ENCODE results near the gene SYCE1L. TPM values are rescaled to one million over a fixed set of nuclear protein-coding genes. Genes with fewer than 3 reads are reported as not detected.

The SYCE1L gene
- total RNA-seq, 1 experiment from 2014 or later, result 9.9 TPM

GRCh38 chr16:77169650-77170236 is 29.5 kb upstream of the SYCE1L start:
- Histone ChIP-seq H4K8ac (replicated peaks; ENCODE audit: insufficient read length, low read depth, low read length) (no peak overlapping the region), H2BK12ac (ENCODE audit: insufficient read length, low read depth, low read length) (no peak overlapping the region), H3K14ac (ENCODE audit: insufficient read depth, low read length) (no peak overlapping the region), H2BK5ac (ENCODE audit: insufficient read length, low read length) (no peak overlapping the region), H3K9ac (ENCODE audit: extremely low read depth, insufficient read length, low read length) (no peak overlapping the region), H3K27ac (ENCODE audit: insufficient read length, low read depth, low read length) (no peak overlapping the region), H3K56ac (ENCODE audit: insufficient read length, low read depth, low read length) (no peak overlapping the region), H3T11ph (ENCODE audit: low read length) (no peak overlapping the region), H3K9me3 (ENCODE audit: control insufficient read depth, low read depth, low read length) (no peaks in the 10 kb centered on the region), H3K23me2 (ENCODE audit: insufficient read length, low read depth, low read length, poor library complexity, severe bottlenecking) (no peaks in the 10 kb centered on the region), H2BK20ac (ENCODE audit: low read depth, low read length, poor library complexity, severe bottlenecking) (no peak overlapping the region), H3K27me3 (ENCODE audit: insufficient read depth, low read length) (no peaks in the 10 kb centered on the region), H3K23ac (ENCODE audit: insufficient read length, low read depth, low read length) (no peak overlapping the region), H2BK15ac (ENCODE audit: low read depth, low read length) (no peak overlapping the region), H2AFZ (ENCODE audit: low read length) (no peak overlapping the region), H3K18ac (ENCODE audit: insufficient read length, low read depth, low read length) (no peak overlapping the region), H4K20me1 (ENCODE audit: control insufficient read depth, insufficient read depth, insufficient read length) (no peaks in the 10 kb centered on the region), H4K91ac (ENCODE audit: insufficient read length, low read depth, low read length) (no peak overlapping the region), H3K79me1 (ENCODE audit: insufficient read depth, low read depth, low read length, poor library complexity, severe bottlenecking) (no peaks in the 10 kb centered on the region), H3K4me2 (ENCODE audit: insufficient read depth, insufficient read length, low read length) (no peak overlapping the region), H4K5ac (ENCODE audit: insufficient read length, low read depth, low read length) (no peak overlapping the region), H2AK5ac (ENCODE audit: insufficient read length, low read length) (no peak overlapping the region), H2BK120ac (ENCODE audit: low read depth, low read length, poor library complexity, severe bottlenecking) (no peak overlapping the region), H3K4me1 (ENCODE audit: insufficient read depth, low read length) (no peaks in the 10 kb centered on the region), H3K79me2 (ENCODE audit: insufficient read depth, low read length) (no peaks in the 10 kb centered on the region), H3K4ac (ENCODE audit: low read depth, low read length) (no peak overlapping the region)
- H3K4me1 Mint-ChIP-seq, result no peaks in the 10 kb centered on the region
- WGBS (ENCODE audit: extremely low coverage, insufficient read length, low lambda C conversion rate), result no CpG with 5 or more reads among the region's 6 CpGs
- DNase-seq, result peak; percentile 63
- H3K36me3 Mint-ChIP-seq (ENCODE audit: insufficient read depth in 1 of 3, low read depth in 3 of 3), result no peaks in the 10 kb centered on the region
- no peak overlapping the region; a peak in 1 of 7 replicates for H3K27ac Mint-ChIP-seq
- no peak overlapping the region for H3K4me3 Mint-ChIP-seq
- TF ChIP-seq, protein P1, sequence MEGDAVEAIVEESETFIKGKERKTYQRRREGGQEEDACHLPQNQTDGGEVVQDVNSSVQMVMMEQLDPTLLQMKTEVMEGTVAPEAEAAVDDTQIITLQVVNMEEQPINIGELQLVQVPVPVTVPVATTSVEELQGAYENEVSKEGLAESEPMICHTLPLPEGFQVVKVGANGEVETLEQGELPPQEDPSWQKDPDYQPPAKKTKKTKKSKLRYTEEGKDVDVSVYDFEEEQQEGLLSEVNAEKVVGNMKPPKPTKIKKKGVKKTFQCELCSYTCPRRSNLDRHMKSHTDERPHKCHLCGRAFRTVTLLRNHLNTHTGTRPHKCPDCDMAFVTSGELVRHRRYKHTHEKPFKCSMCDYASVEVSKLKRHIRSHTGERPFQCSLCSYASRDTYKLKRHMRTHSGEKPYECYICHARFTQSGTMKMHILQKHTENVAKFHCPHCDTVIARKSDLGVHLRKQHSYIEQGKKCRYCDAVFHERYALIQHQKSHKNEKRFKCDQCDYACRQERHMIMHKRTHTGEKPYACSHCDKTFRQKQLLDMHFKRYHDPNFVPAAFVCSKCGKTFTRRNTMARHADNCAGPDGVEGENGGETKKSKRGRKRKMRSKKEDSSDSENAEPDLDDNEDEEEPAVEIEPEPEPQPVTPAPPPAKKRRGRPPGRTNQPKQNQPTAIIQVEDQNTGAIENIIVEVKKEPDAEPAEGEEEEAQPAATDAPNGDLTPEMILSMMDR (conservative IDR thresholded peaks at IDR 0.05), result peak; percentile 90
- H3K9me3 Mint-ChIP-seq, result no peaks in the 10 kb centered on the region
- no peaks in the 10 kb centered on the region; the same call in 1 of the 2 replicates for H3K27me3 Mint-ChIP-seq (ENCODE audit: low read depth)

All from H9 (cell line).